ENCODE data around the gene NEDD1.

NEDD1 gene

DNA sequence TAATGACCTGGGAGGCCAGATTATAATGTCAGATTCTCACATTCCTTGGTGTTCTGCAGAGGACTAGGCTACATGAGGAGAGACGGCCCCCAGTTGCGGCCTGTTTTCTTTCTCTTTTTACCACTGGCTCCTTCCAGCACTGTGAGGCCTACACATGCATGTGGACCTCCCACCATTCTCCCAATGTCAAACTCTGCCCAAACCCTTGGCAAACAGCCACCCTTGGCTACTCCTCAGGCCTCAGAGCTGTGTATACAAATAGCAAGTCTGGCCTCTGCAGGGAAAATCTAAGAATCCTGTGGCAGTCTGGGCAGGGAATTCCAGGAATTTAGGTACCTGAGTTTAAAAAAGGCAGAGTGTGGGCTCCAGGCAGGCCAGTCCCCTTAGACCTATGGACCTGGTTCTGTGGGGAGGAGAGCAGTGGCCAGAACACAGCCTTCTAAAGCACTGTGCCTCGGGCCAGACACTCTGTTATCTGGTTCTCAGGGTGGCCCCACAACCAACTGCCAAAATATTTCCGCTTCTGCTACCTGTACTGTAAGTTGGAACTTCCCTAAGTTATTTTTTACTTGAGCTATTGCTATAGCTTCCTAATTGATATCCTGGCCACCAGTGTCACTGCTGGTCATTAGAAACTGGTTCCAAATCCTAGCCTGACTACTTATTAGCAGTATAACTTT lies 19.9 kb upstream of the NEDD1 start:
- 83% methylated on average over 4 of the region's 4 CpGs for WGBS
- Histone ChIP-seq H2BK15ac (ENCODE audit: low read depth, poor library complexity, severe bottlenecking) (no peak overlapping the region), H2AFZ (ENCODE audit: low read depth, low read length) (no peak overlapping the region), H2BK12ac (ENCODE audit: low read length in 2 of 2) (no peak overlapping the region), H4K91ac (ENCODE audit: low read length) (no peak overlapping the region), H3K36me3 (ENCODE audit: control insufficient read depth in 1 of 2, insufficient read depth in 2 of 2, low read depth in 1 of 2, low read length in 2 of 2) (no peaks in the 10 kb centered on the region), H2BK5ac (ENCODE audit: low read depth, low read length, poor library complexity, severe bottlenecking) (no peak overlapping the region), H3K79me1 (replicated peaks; ENCODE audit: low read length, poor library complexity, severe bottlenecking) (no peaks in the 10 kb centered on the region), H3K9ac (ENCODE audit: low read length) (no peak overlapping the region), H3K27me3 (ENCODE audit: control insufficient read depth in 1 of 2, insufficient read depth in 1 of 2, low read length in 2 of 2) (no peaks in the 10 kb centered on the region), H3K14ac (ENCODE audit: low read length in 2 of 2) (no peak overlapping the region), H3K23ac (ENCODE audit: low read length in 2 of 2) (no peak overlapping the region), H3K27ac (ENCODE audit: low read length, poor library complexity, severe bottlenecking) (no peak overlapping the region), H3K9me3 (ENCODE audit: control insufficient read depth, low read length) (no peaks in the 10 kb centered on the region), H3K4me3 (ENCODE audit: insufficient read depth in 1 of 2, low read depth in 1 of 2, low read length in 2 of 2) (no peak overlapping the region), H3K4ac (ENCODE audit: low read depth in 1 of 2, low read length in 2 of 2) (no peak overlapping the region), H3K4me1 (ENCODE audit: control insufficient read depth, insufficient read depth, low read depth, low read length) (peaks cover 2% of the 10 kb centered on the region), H2AK5ac (ENCODE audit: low read length, severe bottlenecking) (no peak overlapping the region), H4K8ac (ENCODE audit: low read length) (no peak overlapping the region), H3K18ac (ENCODE audit: low read depth in 1 of 2, low read length in 2 of 2) (no peak overlapping the region), H2BK120ac (ENCODE audit: low read depth, low read length) (no peak overlapping the region), H3K4me2 (ENCODE audit: low read length, poor library complexity, severe bottlenecking) (no peak overlapping the region)
- no peak for DNase-seq

DNA sequence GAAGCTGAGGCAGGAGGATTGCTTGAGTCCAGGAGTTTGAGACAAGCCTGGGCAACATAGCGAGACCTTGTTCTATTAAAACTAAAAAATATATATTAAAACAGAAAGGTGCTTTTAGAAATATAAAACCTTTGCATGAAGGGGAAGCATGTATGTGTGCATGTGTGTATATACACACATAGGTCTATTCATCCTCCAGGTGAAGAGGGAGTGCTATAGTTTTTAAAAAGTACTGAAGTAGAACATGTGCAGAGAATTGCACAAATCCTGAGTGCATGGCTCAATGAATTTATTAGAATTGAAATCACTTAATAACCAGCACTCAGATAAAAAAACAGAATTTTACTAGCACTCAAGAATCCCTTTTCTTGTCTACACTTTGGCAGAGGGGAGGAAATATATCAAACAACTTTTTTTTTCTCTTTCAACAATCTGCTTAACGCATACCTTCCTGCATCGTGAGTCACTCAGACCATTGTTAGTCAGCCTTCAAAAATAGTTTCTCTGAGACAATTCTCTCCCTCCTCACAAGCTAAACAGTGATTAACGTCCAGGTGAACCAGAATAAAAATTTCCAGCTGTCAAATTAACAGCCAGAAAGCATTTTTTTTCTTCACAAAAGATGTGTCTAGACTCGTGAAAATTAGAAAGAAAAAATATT lies 17.7 kb upstream of the NEDD1 start:
- no peak overlapping the region for H3K9ac ChIP-seq (ENCODE audit: low read length)
- H3K79me1 ChIP-seq (replicated peaks; ENCODE audit: low read length, poor library complexity, severe bottlenecking): no peaks in the 10 kb centered on the region
- no peak overlapping the region for H2AFZ ChIP-seq (ENCODE audit: low read depth, low read length)
- no peaks in the 10 kb centered on the region for H3K27me3 ChIP-seq (ENCODE audit: control insufficient read depth in 1 of 2, insufficient read depth in 1 of 2, low read length in 2 of 2)
- H2BK5ac ChIP-seq (ENCODE audit: low read depth, low read length, poor library complexity, severe bottlenecking): no peak overlapping the region
- H3K4me1 ChIP-seq (ENCODE audit: control insufficient read depth, insufficient read depth, low read depth, low read length): peaks cover 2% of the 10 kb centered on the region
- no peak for DNase-seq
- H4K91ac ChIP-seq (ENCODE audit: low read length): no peak overlapping the region
- no peak overlapping the region for H3K4me2 ChIP-seq (ENCODE audit: low read length, poor library complexity, severe bottlenecking)
- WGBS: 42% methylated on average over 3 of the region's 5 CpGs
- H3K27ac ChIP-seq (ENCODE audit: low read length, poor library complexity, severe bottlenecking): no peak overlapping the region
- no peak overlapping the region for H3K18ac ChIP-seq (ENCODE audit: low read depth in 1 of 2, low read length in 2 of 2)
- no peak overlapping the region for H2BK12ac ChIP-seq (ENCODE audit: low read length in 2 of 2)
- H2AK5ac ChIP-seq (ENCODE audit: low read length, severe bottlenecking): no peak overlapping the region
- H3K4ac ChIP-seq (ENCODE audit: low read depth in 1 of 2, low read length in 2 of 2): no peak overlapping the region
- H3K23ac ChIP-seq (ENCODE audit: low read length in 2 of 2): no peak overlapping the region
- H3K14ac ChIP-seq (ENCODE audit: low read length in 2 of 2): no peak overlapping the region
- no peak overlapping the region for H4K8ac ChIP-seq (ENCODE audit: low read length)
- no peaks in the 10 kb centered on the region for H3K9me3 ChIP-seq (ENCODE audit: control insufficient read depth, low read length)
- H2BK15ac ChIP-seq (ENCODE audit: low read depth, poor library complexity, severe bottlenecking): no peak overlapping the region
- H3K36me3 ChIP-seq (ENCODE audit: control insufficient read depth in 1 of 2, insufficient read depth in 2 of 2, low read depth in 1 of 2, low read length in 2 of 2): no peaks in the 10 kb centered on the region
- H3K4me3 ChIP-seq (ENCODE audit: insufficient read depth in 1 of 2, low read depth in 1 of 2, low read length in 2 of 2): no peak overlapping the region
- no peak overlapping the region for H2BK120ac ChIP-seq (ENCODE audit: low read depth, low read length)

DNA sequence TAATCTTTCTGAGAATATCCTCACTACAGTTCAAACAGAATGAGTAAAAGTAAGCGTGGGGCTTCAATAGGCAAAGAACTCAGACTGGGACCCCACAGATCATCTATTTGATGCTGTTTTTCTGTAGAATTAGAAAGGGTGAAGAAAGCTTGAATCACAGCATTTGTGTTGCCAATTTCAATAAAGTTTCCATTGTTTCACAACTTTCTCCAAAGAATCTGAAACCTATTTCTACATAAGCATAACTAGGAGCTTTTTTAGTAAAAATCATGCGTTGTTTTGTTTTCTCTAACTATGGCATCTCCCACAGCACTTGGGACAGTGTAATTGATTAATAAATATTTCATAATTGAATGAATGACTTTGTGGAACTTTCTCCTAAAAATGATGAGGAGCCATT lies 16.7 kb upstream of the NEDD1 start:
- Histone ChIP-seq H3K4me1 (ENCODE audit: control insufficient read depth, insufficient read depth, low read depth, low read length) (peaks cover 2% of the 10 kb centered on the region), H2BK15ac (ENCODE audit: low read depth, poor library complexity, severe bottlenecking) (no peak overlapping the region), H2BK5ac (ENCODE audit: low read depth, low read length, poor library complexity, severe bottlenecking) (no peak overlapping the region), H3K27me3 (ENCODE audit: control insufficient read depth in 1 of 2, insufficient read depth in 1 of 2, low read length in 2 of 2) (no peaks in the 10 kb centered on the region), H3K36me3 (ENCODE audit: control insufficient read depth in 1 of 2, insufficient read depth in 2 of 2, low read depth in 1 of 2, low read length in 2 of 2) (no peaks in the 10 kb centered on the region), H3K79me1 (replicated peaks; ENCODE audit: low read length, poor library complexity, severe bottlenecking) (no peaks in the 10 kb centered on the region), H2AK5ac (ENCODE audit: low read length, severe bottlenecking) (no peak overlapping the region), H3K4me3 (ENCODE audit: insufficient read depth in 1 of 2, low read depth in 1 of 2, low read length in 2 of 2) (no peak overlapping the region), H3K27ac (ENCODE audit: low read length, poor library complexity, severe bottlenecking) (no peak overlapping the region), H3K9me3 (ENCODE audit: control insufficient read depth, low read length) (no peaks in the 10 kb centered on the region), H3K14ac (ENCODE audit: low read length in 2 of 2) (no peak overlapping the region), H3K23ac (ENCODE audit: low read length in 2 of 2) (peak overlapping the region in 1 of 2 experiments; percentile 51), H3K4ac (ENCODE audit: low read depth in 1 of 2, low read length in 2 of 2) (no peak overlapping the region), H4K91ac (ENCODE audit: low read length) (no peak overlapping the region), H3K18ac (ENCODE audit: low read depth in 1 of 2, low read length in 2 of 2) (no peak overlapping the region), H3K9ac (ENCODE audit: low read length) (no peak overlapping the region), H2BK120ac (ENCODE audit: low read depth, low read length) (no peak overlapping the region), H4K8ac (ENCODE audit: low read length) (no peak overlapping the region), H2BK12ac (ENCODE audit: low read length in 2 of 2) (no peak overlapping the region), H3K4me2 (ENCODE audit: low read length, poor library complexity, severe bottlenecking) (no peak overlapping the region), H2AFZ (ENCODE audit: low read depth, low read length) (no peak overlapping the region)
- no peak for DNase-seq
- WGBS: 80% methylated on average over 1 of the region's 2 CpGs

DNA sequence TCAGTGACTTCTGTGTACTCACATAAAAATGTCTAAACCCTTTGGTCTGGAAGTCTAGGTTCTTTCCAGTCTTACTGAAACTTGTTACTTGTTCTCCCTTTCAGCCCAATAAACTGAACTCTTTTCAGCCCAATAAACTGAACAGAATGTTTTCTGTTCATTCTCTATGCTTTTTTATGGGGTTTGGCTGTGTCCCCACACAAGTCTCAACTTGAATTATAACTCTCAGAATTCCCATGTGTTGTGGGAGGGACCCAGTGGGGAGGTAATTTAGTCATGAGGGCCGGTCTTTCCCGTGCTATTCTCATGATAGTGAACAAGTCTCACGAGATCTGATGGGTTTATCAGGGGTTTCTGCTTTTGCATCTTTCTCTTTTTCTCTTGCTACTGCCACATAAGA lies 15.0 kb upstream of the NEDD1 start:
- H2AK5ac ChIP-seq (ENCODE audit: low read length, severe bottlenecking): no peak overlapping the region
- DNase-seq: no peak
- H3K14ac ChIP-seq (ENCODE audit: low read length in 2 of 2): no peak overlapping the region
- H3K9me3 ChIP-seq (ENCODE audit: control insufficient read depth, low read length): no peaks in the 10 kb centered on the region
- H2BK12ac ChIP-seq (ENCODE audit: low read length in 2 of 2): no peak overlapping the region
- whole genome bisulfite sequencing: 74% methylated on average over 3 of the region's 3 CpGs
- no peak overlapping the region for H4K91ac ChIP-seq (ENCODE audit: low read length)
- no peaks in the 10 kb centered on the region for H3K36me3 ChIP-seq (ENCODE audit: control insufficient read depth in 1 of 2, insufficient read depth in 2 of 2, low read depth in 1 of 2, low read length in 2 of 2)
- no peak overlapping the region for H4K8ac ChIP-seq (ENCODE audit: low read length)
- no peak overlapping the region for H3K4ac ChIP-seq (ENCODE audit: low read depth in 1 of 2, low read length in 2 of 2)
- no peak overlapping the region for H2BK120ac ChIP-seq (ENCODE audit: low read depth, low read length)
- H2BK15ac ChIP-seq (ENCODE audit: low read depth, poor library complexity, severe bottlenecking): no peak overlapping the region
- H3K4me1 ChIP-seq (ENCODE audit: control insufficient read depth, insufficient read depth, low read depth, low read length): peaks cover 2% of the 10 kb centered on the region
- no peak overlapping the region for H2BK5ac ChIP-seq (ENCODE audit: low read depth, low read length, poor library complexity, severe bottlenecking)
- H3K4me3 ChIP-seq (ENCODE audit: insufficient read depth in 1 of 2, low read depth in 1 of 2, low read length in 2 of 2): no peak overlapping the region
- H3K18ac ChIP-seq (ENCODE audit: low read depth in 1 of 2, low read length in 2 of 2): no peak overlapping the region
- no peak overlapping the region for H3K27ac ChIP-seq (ENCODE audit: low read length, poor library complexity, severe bottlenecking)
- H3K4me2 ChIP-seq (ENCODE audit: low read length, poor library complexity, severe bottlenecking): no peak overlapping the region
- no peaks in the 10 kb centered on the region for H3K79me1 ChIP-seq (replicated peaks; ENCODE audit: low read length, poor library complexity, severe bottlenecking)
- no peak overlapping the region for H3K9ac ChIP-seq (ENCODE audit: low read length)
- H3K27me3 ChIP-seq (ENCODE audit: control insufficient read depth in 1 of 2, insufficient read depth in 1 of 2, low read length in 2 of 2): no peaks in the 10 kb centered on the region
- H3K23ac ChIP-seq (ENCODE audit: low read length in 2 of 2): no peak overlapping the region
- H2AFZ ChIP-seq (ENCODE audit: low read depth, low read length): no peak overlapping the region
